A673 (cell line): ENCODE results near the gene OXCT2.

ENCODE experiments used
- EZH2 ChIP-seq: fragments of 200-600 bp; sonication (generic); IDR thresholded peaks from 2 replicates; pipeline ENCODE4 v1.6.1; 2017; ENCODE audit warnings: borderline replicate concordance, low read depth, mild to moderate bottlenecking, mixed read lengths, antibody characterized with exemption, low read length; ENCODE audit not compliant: poor library complexity, severe bottlenecking
- TF ChIP-seq, protein P1 (sequence below): fragments of 300-800, 200-600 bp; sonication (generic); conservative IDR thresholded peaks from 2 replicates; pipeline ENCODE4 v1.5.1; 2017; ENCODE audit warnings: low read depth, mild to moderate bottlenecking, antibody characterized with exemption, low read length, moderate library complexity, mixed read lengths

DNA sequence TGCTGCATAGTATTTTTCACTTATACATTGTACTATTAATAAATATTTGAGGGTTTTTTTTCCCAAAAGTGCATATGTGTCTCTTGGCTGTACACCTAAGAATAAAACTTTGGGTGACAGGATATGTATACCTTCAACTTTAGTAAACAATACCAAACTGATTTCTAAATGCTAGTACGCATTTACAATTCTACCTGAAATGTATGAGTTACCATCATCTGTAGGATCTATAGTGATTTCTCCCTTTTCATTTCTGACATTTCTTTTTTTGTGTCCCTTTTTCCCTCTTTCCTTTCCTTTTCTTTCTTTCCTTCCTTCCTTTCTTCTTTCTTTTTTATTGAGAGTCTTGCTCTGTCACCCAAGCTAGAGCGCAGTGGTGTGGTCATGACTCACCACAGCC is 34.2 kb upstream of the OXCT2 start:
- TF ChIP-seq, protein P1, sequence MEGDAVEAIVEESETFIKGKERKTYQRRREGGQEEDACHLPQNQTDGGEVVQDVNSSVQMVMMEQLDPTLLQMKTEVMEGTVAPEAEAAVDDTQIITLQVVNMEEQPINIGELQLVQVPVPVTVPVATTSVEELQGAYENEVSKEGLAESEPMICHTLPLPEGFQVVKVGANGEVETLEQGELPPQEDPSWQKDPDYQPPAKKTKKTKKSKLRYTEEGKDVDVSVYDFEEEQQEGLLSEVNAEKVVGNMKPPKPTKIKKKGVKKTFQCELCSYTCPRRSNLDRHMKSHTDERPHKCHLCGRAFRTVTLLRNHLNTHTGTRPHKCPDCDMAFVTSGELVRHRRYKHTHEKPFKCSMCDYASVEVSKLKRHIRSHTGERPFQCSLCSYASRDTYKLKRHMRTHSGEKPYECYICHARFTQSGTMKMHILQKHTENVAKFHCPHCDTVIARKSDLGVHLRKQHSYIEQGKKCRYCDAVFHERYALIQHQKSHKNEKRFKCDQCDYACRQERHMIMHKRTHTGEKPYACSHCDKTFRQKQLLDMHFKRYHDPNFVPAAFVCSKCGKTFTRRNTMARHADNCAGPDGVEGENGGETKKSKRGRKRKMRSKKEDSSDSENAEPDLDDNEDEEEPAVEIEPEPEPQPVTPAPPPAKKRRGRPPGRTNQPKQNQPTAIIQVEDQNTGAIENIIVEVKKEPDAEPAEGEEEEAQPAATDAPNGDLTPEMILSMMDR: no peak
- no peak for TF ChIP-seq EZH2
